Endodermal cell (in vitro differentiated cells): ENCODE data around the gene LSM14B. TPM values are rescaled to one million over a fixed set of nuclear protein-coding genes. Genes with fewer than 3 reads are reported as not detected.

Source experiments
- DNase-seq: peaks from one replicate; pipeline ENCODE4 v3.0.0-alpha.2; 2017
- H3K27ac ChIP-seq: 2 replicates; pipeline ENCODE4 v1.5.1; 2013; ENCODE audit warnings: mild to moderate bottlenecking, low read depth, low read length, moderate library complexity
- H3K27me3 ChIP-seq: 2 replicates; pipeline ENCODE4 v1.6.1; 2013; ENCODE audit warnings: mild to moderate bottlenecking, low read length, moderate library complexity; ENCODE audit not compliant: insufficient read depth, control insufficient read depth, poor library complexity, severe bottlenecking
- H3K36me3 ChIP-seq: 2 replicates; pipeline ENCODE4 v1.7.0; 2013; ENCODE audit warnings: mild to moderate bottlenecking, low read length, moderate library complexity; ENCODE audit not compliant: control insufficient read depth, insufficient read depth
- H3K4me1 ChIP-seq: one replicate; pipeline ENCODE4 v1.7.0; 2013; ENCODE audit warnings: low read length; ENCODE audit not compliant: control insufficient read depth, insufficient read depth
- H3K4me3 ChIP-seq: 2 replicates; pipeline ENCODE4 v1.5.1; 2013; ENCODE audit warnings: mild to moderate bottlenecking, low read length, moderate library complexity
- H3K9ac ChIP-seq: 2 replicates; pipeline ENCODE4 v1.6.1; 2013; ENCODE audit warnings: mild to moderate bottlenecking, low read length, moderate library complexity; ENCODE audit not compliant: poor library complexity, severe bottlenecking; ENCODE audit errors: extremely low read depth
- H3K9me3 ChIP-seq: 2 replicates; pipeline ENCODE4 v1.6.1; 2013; ENCODE audit warnings: mild to moderate bottlenecking, low read length, moderate library complexity; ENCODE audit not compliant: control insufficient read depth
- H3K27ac Mint-ChIP-seq: 2 replicates; pipeline ENCODE4 v1.8.0; 2020; ENCODE audit warnings: mixed read lengths
- H3K27me3 Mint-ChIP-seq: 2 replicates; pipeline ENCODE4 v1.8.0; 2021; ENCODE audit warnings: mild to moderate bottlenecking, mixed read lengths; ENCODE audit not compliant: insufficient read depth
- H3K36me3 Mint-ChIP-seq: 2 replicates; pipeline ENCODE4 v1.8.0; 2020; ENCODE audit warnings: low read depth, mixed read lengths
- H3K4me1 Mint-ChIP-seq: 2 replicates; pipeline ENCODE4 v1.8.0; 2020; ENCODE audit warnings: mixed read lengths
- H3K4me3 Mint-ChIP-seq: 2 replicates; pipeline ENCODE4 v1.8.0; 2020; ENCODE audit warnings: mild to moderate bottlenecking, moderate library complexity, mixed read lengths
- H3K9me3 Mint-ChIP-seq: 2 replicates; pipeline ENCODE4 v1.8.0; 2020; ENCODE audit warnings: mild to moderate bottlenecking, mixed read lengths
- CTCF ChIP-seq: fragments of 200-600 bp; sonication (generic); conservative IDR thresholded peaks from 2 replicates; pipeline ENCODE4 v1.5.0; 2021; ENCODE audit warnings: antibody characterized with exemption, mild to moderate bottlenecking
- WGBS, 2 experiments: methylation state at CpG; one replicate each; pipeline versions ENCODE4 v1.1.5 to v1.1.7; 2013; ENCODE audit warnings: missing lambda C conversion rate in 2 of 2, mixed read lengths in 1 of 2; ENCODE audit not compliant: insufficient coverage in 1 of 2, insufficient read length in 1 of 2; 5-methylcytosine and 5-hydroxymethylcytosine counted together
- long read RNA-seq, 4 experiments: library from polyadenylated mRNA in 2 of 4; library from RNA in 1 of 4; library from capped mRNA in 1 of 4; stranded (forward) in 3 of 4; unstranded in 1 of 4; transcript quantifications; one replicate each; pipeline ENCODE4 v2.0.0, GENCODE V29; 2020 to 2021; ENCODE audit warnings: inconsistent platforms in 1 of 4
- polyA plus RNA-seq, 2 experiments: library from polyadenylated mRNA; stranded (reverse); fragments of 50-300 nt; gene quantifications; one replicate each; pipeline ENCODE4 v1.2.3, GENCODE V29; 2013
- total RNA-seq, 2 donors: library from RNA; stranded (reverse); fragmentation: NEBNext Ultra II Directional in 1 of 2; extraction: Animal tissue kit (Norgen Biotek cat#: 25700) in 1 of 2; gene quantifications; 2 replicates in 1 of 2; 3 replicates in 1 of 2; pipeline ENCODE4 v1.2.1, GENCODE V29; 2021

Gene LSM14B
- total RNA-seq: 10 to 100 TPM; 89.1 to 91.1 TPM
- polyA plus RNA-seq (2013, experiment 1 of 2): 74.6 TPM
- polyA plus RNA-seq (2013, experiment 2 of 2): 61.5 TPM
- long read RNA-seq, experiment 1, transcript LSM14B-201 (9 exons, 2,548 nt): major isoform, 6 of 49 reads
- long read RNA-seq, experiment 1, partial matches to known transcripts: 14 of 49 reads
- long read RNA-seq, experiment 1, other reads (novel, unspliced or antisense): 29 of 49 reads
- long read RNA-seq, experiment 2, partial matches to known transcripts: 2 of 7 reads
- long read RNA-seq, experiment 2, other reads (novel, unspliced or antisense): 2 of 7 reads
- long read RNA-seq, experiment 3: 0 reads
- long read RNA-seq, experiment 4: 0 reads

GRCh38 chr20:62121776-62122653 is at the start of gene LSM14B:
LSM14B (plus strand) TSS chr20:62122475; CDS start chr20:62122667, 192 bp downstream.
- Mint-ChIP-seq H3K27ac (peak within 1 kb of the TSS; percentile 86), H3K9me3 (no peaks in the 10 kb centered on the region), H3K4me1 (peaks cover 19% of the 10 kb centered on the region), H3K27me3 (peaks cover 6% of the 10 kb centered on the region), H3K36me3 (peaks cover 30% of the 10 kb centered on the region), H3K4me3 (peak within 1 kb of the TSS; percentile 75)
- H3K9ac ChIP-seq: peak within 1 kb of the TSS; percentile 66
- TF ChIP-seq CTCF: no peak
- DNase-seq: peak; percentile 98
- no peaks in the 10 kb centered on the region for H3K9me3 ChIP-seq
- peaks cover 31% of the 10 kb centered on the region for H3K36me3 ChIP-seq
- peak within 1 kb of the TSS; percentile 92 for H3K4me3 ChIP-seq
- no peaks in the 10 kb centered on the region for H3K4me1 ChIP-seq
- H3K27me3 ChIP-seq: no peaks in the 10 kb centered on the region
- peak within 1 kb of the TSS; percentile 85 for H3K27ac ChIP-seq
- WGBS, 2 experiments: 0% methylated on average over 27 to 124 of the region's 124 CpGs

GRCh38 chr20:62073323-62073722 is 49.0 kb upstream of the LSM14B start:
- no peak overlapping the region for H3K27ac Mint-ChIP-seq
- Histone ChIP-seq H3K9me3 (peaks cover 32% of the 10 kb centered on the region), H3K36me3 (no peaks in the 10 kb centered on the region), H3K27ac (no peak overlapping the region), H3K9ac (no peak overlapping the region), H3K27me3 (no peaks in the 10 kb centered on the region), H3K4me3 (no peak overlapping the region), H3K4me1 (no peaks in the 10 kb centered on the region)
- H3K9me3 Mint-ChIP-seq: peaks cover 56% of the 10 kb centered on the region
- no peaks in the 10 kb centered on the region for H3K4me1 Mint-ChIP-seq
- TF ChIP-seq CTCF: no peak
- no peak overlapping the region for H3K4me3 Mint-ChIP-seq
- WGBS, 2 experiments: 86 to 90% methylated on average over 3 to 5 of the region's 5 CpGs
- H3K27me3 Mint-ChIP-seq: peaks cover 24% of the 10 kb centered on the region
- DNase-seq: no peak
- H3K36me3 Mint-ChIP-seq: peaks cover 7% of the 10 kb centered on the region

- no peak for TF ChIP-seq CTCF
- no peaks in the 10 kb centered on the region for H3K36me3 ChIP-seq
- no peaks in the 10 kb centered on the region for H3K27me3 ChIP-seq
- H3K9ac ChIP-seq: no peak overlapping the region
- peaks cover 24% of the 10 kb centered on the region for H3K9me3 ChIP-seq
- Mint-ChIP-seq H3K4me3 (no peak overlapping the region), H3K4me1 (no peaks in the 10 kb centered on the region), H3K36me3 (peaks cover 7% of the 10 kb centered on the region), H3K9me3 (peaks cover 50% of the 10 kb centered on the region), H3K27ac (no peak overlapping the region), H3K27me3 (peaks cover 19% of the 10 kb centered on the region)
- H3K4me3 ChIP-seq: no peak overlapping the region
- no peak for DNase-seq
- 97 to 100% methylated on average over 1 of the region's 1 CpG for WGBS, 2 experiments
- H3K4me1 ChIP-seq: no peaks in the 10 kb centered on the region
- no peak overlapping the region for H3K27ac ChIP-seq
These were observed 43.1 kb upstream of the LSM14B start for GRCh38 chr20:62079166-62079565.
